Measurements from ENCODE around the gene BSND.

BSND gene

GRCh38 chr1:54994355-54994990, 4.3 kb upstream of the BSND start:
- no peak for DNase-seq

GRCh38 chr1:54995013-54995760, 3.5 kb upstream of the BSND start:
- DNase-seq = no peak

GRCh38 chr1:54995835-54996234, 2.9 kb upstream of the BSND start:
- DNase-seq = no peak

GRCh38 chr1:54996359-54996868, 2.3 kb upstream of the BSND start:
- peak; percentile 51 to 89 for DNase-seq

GRCh38 chr1:54996869-54997710, 1.6 kb upstream of the BSND start:
- peak in 1 of 2 experiments; percentile 22 for DNase-seq

GRCh38 chr1:54997711-54997986, 1.1 kb upstream of the BSND start:
- DNase-seq = no peak

- no peak for DNase-seq
Observed at GRCh38 chr1:54998100-54998499, 633 bp upstream of the BSND start.

GRCh38 chr1:55000110-55001085, 1.7 kb downstream of the BSND start:
- DNase-seq = no peak

GRCh38 chr1:55001311-55001710, 2.6 kb downstream of the BSND start:
- no peak for DNase-seq

GRCh38 chr1:55002686-55003085, 4.0 kb downstream of the BSND start:
- DNase-seq = no peak

GRCh38 chr1:55005351-55006140, 6.8 kb downstream of the BSND start:
- DNase-seq = peak in 1 of 2 experiments; percentile 8

GRCh38 chr1:55006931-55007330, 8.2 kb downstream of the BSND start:
- no peak for DNase-seq

GRCh38 chr1:55007625-55008024, 8.9 kb downstream of the BSND start:
- DNase-seq = no peak

- DNase-seq = no peak
Observed at GRCh38 chr1:55010194-55010886, 11.6 kb downstream of the BSND start.

- no peak for DNase-seq
Observed at GRCh38 chr1:55010887-55011217, 12.1 kb downstream of the BSND start.

GRCh38 chr1:55012661-55013060, 13.9 kb downstream of the BSND start:
- peak in 1 of 2 experiments; percentile 30 for DNase-seq

GRCh38 chr1:55015123-55015522, 16.4 kb downstream of the BSND start:
- DNase-seq = no peak

GRCh38 chr1:55015731-55016620, 17.2 kb downstream of the BSND start:
- DNase-seq = no peak

- no peak for DNase-seq
Observed at GRCh38 chr1:55018395-55018794, 19.7 kb downstream of the BSND start.

GRCh38 chr1:55021942-55022546, 23.3 kb downstream of the BSND start:
- DNase-seq = peak; percentile 84 to 93

Data from NCI-H526 (cell line).